Measurements from ENCODE around the gene EXOSC7.

DNA sequence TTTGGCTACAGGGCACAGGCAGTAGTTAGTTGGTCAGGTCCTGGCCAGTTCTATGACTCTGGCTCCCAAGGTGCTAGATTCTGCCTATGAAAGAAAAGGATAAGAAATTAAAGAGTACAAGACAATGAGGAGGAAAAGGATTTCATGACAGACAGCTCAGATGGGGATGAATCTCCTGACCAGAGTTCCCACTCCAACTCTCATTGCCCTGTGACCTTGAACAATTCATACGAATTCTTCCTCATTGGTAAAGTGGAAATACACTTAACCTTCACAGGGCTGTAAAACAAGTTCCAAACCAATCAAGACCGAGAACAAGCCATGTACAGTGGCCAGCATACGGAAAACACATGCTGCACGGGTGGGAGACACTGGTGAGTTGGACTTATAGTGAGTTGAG is 73.8 kb downstream of the EXOSC7 start:
- no peak for TF ChIP-seq ZNF24 (IDR thresholded peaks at IDR 0.05)
- no peak for TF ChIP-seq ZNF274 (IDR thresholded peaks at IDR 0.05; ENCODE audit: insufficient read depth, insufficient read length)
- no peak for TF ChIP-seq NFYB (IDR thresholded peaks at IDR 0.05; ENCODE audit: insufficient read depth, low read depth, low read length)
- TF ChIP-seq YY1 (IDR thresholded peaks at IDR 0.05; ENCODE audit: low read depth, low read length), result no peak
- TF ChIP-seq MYC (IDR thresholded peaks at IDR 0.05; ENCODE audit: insufficient read depth, insufficient read length, insufficient replicate concordance, low read length, severe bottlenecking), result no peak
- TF ChIP-seq, protein P1, sequence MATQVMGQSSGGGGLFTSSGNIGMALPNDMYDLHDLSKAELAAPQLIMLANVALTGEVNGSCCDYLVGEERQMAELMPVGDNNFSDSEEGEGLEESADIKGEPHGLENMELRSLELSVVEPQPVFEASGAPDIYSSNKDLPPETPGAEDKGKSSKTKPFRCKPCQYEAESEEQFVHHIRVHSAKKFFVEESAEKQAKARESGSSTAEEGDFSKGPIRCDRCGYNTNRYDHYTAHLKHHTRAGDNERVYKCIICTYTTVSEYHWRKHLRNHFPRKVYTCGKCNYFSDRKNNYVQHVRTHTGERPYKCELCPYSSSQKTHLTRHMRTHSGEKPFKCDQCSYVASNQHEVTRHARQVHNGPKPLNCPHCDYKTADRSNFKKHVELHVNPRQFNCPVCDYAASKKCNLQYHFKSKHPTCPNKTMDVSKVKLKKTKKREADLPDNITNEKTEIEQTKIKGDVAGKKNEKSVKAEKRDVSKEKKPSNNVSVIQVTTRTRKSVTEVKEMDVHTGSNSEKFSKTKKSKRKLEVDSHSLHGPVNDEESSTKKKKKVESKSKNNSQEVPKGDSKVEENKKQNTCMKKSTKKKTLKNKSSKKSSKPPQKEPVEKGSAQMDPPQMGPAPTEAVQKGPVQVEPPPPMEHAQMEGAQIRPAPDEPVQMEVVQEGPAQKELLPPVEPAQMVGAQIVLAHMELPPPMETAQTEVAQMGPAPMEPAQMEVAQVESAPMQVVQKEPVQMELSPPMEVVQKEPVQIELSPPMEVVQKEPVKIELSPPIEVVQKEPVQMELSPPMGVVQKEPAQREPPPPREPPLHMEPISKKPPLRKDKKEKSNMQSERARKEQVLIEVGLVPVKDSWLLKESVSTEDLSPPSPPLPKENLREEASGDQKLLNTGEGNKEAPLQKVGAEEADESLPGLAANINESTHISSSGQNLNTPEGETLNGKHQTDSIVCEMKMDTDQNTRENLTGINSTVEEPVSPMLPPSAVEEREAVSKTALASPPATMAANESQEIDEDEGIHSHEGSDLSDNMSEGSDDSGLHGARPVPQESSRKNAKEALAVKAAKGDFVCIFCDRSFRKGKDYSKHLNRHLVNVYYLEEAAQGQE (IDR thresholded peaks at IDR 0.05; ENCODE audit: low read depth, low read length), result no peak
- no peak for TF ChIP-seq RUNX3 (IDR thresholded peaks at IDR 0.05; ENCODE audit: low read length)
- TF ChIP-seq CTCF (IDR thresholded peaks at IDR 0.05 in 2 of 3, conservative IDR thresholded peaks at IDR 0.05 in 1 of 3; ENCODE audit: control insufficient read depth in 2 of 3, extremely low read depth in 1 of 3, insufficient read depth in 1 of 3, low read depth in 3 of 3, low read length in 3 of 3), result no peak
- TF ChIP-seq JUND (IDR thresholded peaks at IDR 0.05; ENCODE audit: low read depth, low read length), result no peak
- no peak for TF ChIP-seq POLR2AphosphoS5 (IDR thresholded peaks at IDR 0.05; ENCODE audit: low read length)

Data from GM12878 (cell line).